H1 (cell line): Measurements from ENCODE around the gene SPEM3. TPM values are rescaled to one million over a fixed set of nuclear protein-coding genes. Genes with fewer than 3 reads are reported as not detected.

Source experiments
- CTCF ChIA-PET: fragments of 300-600 bp; sonication (Branson Sonifier 250); formaldehyde crosslinking; loops from one replicate; lab custom pipeline; 2021; ENCODE audit not compliant: partially characterized antibody; lab: Charles Lee
- POLR2A ChIA-PET: fragments of 300-600 bp; sonication (Branson Sonifier 250); formaldehyde crosslinking; loops from one replicate; lab custom pipeline; 2021; ENCODE audit warnings: inconsistent platforms; ENCODE audit not compliant: partially characterized antibody; lab: Charles Lee
- DNase-seq, 2 experiments: peaks; one replicate each; pipeline versions ENCODE4 v3.0.0 to v3.0.0-alpha.2; 2010 to 2022; ENCODE audit warnings: low spot score in 2 of 2, low read depth in 1 of 2, mixed read lengths in 1 of 2
- FAIRE-seq: peaks from 2 replicates; lab custom pipeline; 2011; peaks lifted over from hg19 to GRCh38; lab: Jason Lieb, UNC
- H2AFZ ChIP-seq: 2 replicates; pipeline ENCODE4 v1.8.1; 2012; ENCODE audit warnings: low read length, inconsistent platforms
- H2AK5ac ChIP-seq: 2 replicates; pipeline ENCODE4 v1.6.1; 2013; ENCODE audit warnings: low read depth, low read length
- H2BK120ac ChIP-seq: replicated peaks from 2 replicates; pipeline ENCODE3; 2013; ENCODE audit warnings: low read depth, low read length, inconsistent platforms
- H2BK12ac ChIP-seq: 2 replicates; pipeline ENCODE4 v1.6.1; 2013; ENCODE audit warnings: low read depth, low read length
- H2BK15ac ChIP-seq: 2 replicates; pipeline ENCODE4 v1.6.1; 2013; ENCODE audit warnings: low read length
- H2BK20ac ChIP-seq: 2 replicates; pipeline ENCODE4 v1.6.1; 2013; ENCODE audit warnings: low read length
- H2BK5ac ChIP-seq: 2 replicates; pipeline ENCODE4 v1.6.1; 2013; ENCODE audit warnings: low read depth, low read length
- H3K14ac ChIP-seq: 2 replicates; pipeline ENCODE4 v1.6.1; 2013; ENCODE audit warnings: inconsistent platforms; ENCODE audit not compliant: insufficient read length
- H3K18ac ChIP-seq: 2 replicates; pipeline ENCODE4 v1.6.1; 2013; ENCODE audit warnings: low read length; ENCODE audit errors: extremely low read depth
- H3K23ac ChIP-seq: 2 replicates; pipeline ENCODE4 v1.6.1; 2013; ENCODE audit warnings: inconsistent platforms; ENCODE audit not compliant: insufficient read length
- H3K23me2 ChIP-seq: 2 replicates; pipeline ENCODE4 v1.6.1; 2013; ENCODE audit warnings: low read depth, low read length
- H3K27ac ChIP-seq: 2 replicates; pipeline ENCODE4 v1.6.1; 2011; ENCODE audit warnings: low read depth, low read length, inconsistent platforms
- H3K27me3 ChIP-seq, 4 experiments: replicated peaks in 1 of 4; 1 replicate in 1 of 4; 2 replicates in 3 of 4; pipeline versions ENCODE4 v1.6.1 to v1.8.1; 2011 to 2013; ENCODE audit warnings: low read length in 3 of 4, mild to moderate bottlenecking in 3 of 4, inconsistent platforms in 2 of 4, mixed read lengths in 2 of 4, moderate library complexity in 1 of 4; ENCODE audit not compliant: control insufficient read depth in 3 of 4, insufficient read depth in 3 of 4; ENCODE audit errors: extremely low read depth in 1 of 4
- H3K36me3 ChIP-seq, 4 experiments: 2 replicates each; pipeline versions ENCODE4 v1.6.1 to v1.8.1; 2011 to 2013; ENCODE audit warnings: mild to moderate bottlenecking in 4 of 4, low read length in 3 of 4, moderate library complexity in 2 of 4, control low read depth in 1 of 4, inconsistent platforms in 1 of 4; ENCODE audit not compliant: insufficient read depth in 4 of 4, control insufficient read depth in 2 of 4
- H3K4ac ChIP-seq: replicated peaks from 2 replicates; pipeline ENCODE3; 2013; ENCODE audit warnings: low read length, low read depth, mixed read lengths, inconsistent platforms; ENCODE audit not compliant: insufficient read length
- H3K4me1 ChIP-seq, 4 experiments: replicated peaks in 1 of 4; 1 replicate in 1 of 4; 2 replicates in 3 of 4; pipeline versions ENCODE4 v1.6.1 to v1.8.1; 2011 to 2013; ENCODE audit warnings: low read length in 3 of 4, inconsistent platforms in 2 of 4, mixed read lengths in 1 of 4; ENCODE audit not compliant: insufficient read depth in 4 of 4, control insufficient read depth in 3 of 4
- H3K4me2 ChIP-seq, 2 experiments: 2 replicates each; pipeline versions ENCODE4 v1.6.1 to v1.8.1; 2011 to 2013; ENCODE audit warnings: low read depth in 2 of 2, low read length in 2 of 2, control low read depth in 1 of 2, inconsistent platforms in 1 of 2, mild to moderate bottlenecking in 1 of 2; ENCODE audit not compliant: insufficient read depth in 1 of 2
- H3K4me3 ChIP-seq, 4 experiments: fragments of 200-600, 300-600 bp in 1 of 4; sonication (generic), shearing (Covaris generic), sonication (Bioruptor Twin) in 1 of 4; 2 replicates each; pipeline versions ENCODE4 v1.5.1 to v1.8.1; 2011 to 2016; ENCODE audit warnings: low read length in 4 of 4, low read depth in 3 of 4, control low read depth in 2 of 4, inconsistent platforms in 2 of 4, mild to moderate bottlenecking in 2 of 4, mixed read lengths in 1 of 4, moderate library complexity in 1 of 4; ENCODE audit not compliant: insufficient read depth in 2 of 4; ENCODE audit errors: extremely low read depth in 1 of 4
- H3K56ac ChIP-seq: replicated peaks from 2 replicates; pipeline ENCODE3; 2013; ENCODE audit warnings: low read depth, mild to moderate bottlenecking, mixed read lengths, low read length, inconsistent platforms; ENCODE audit not compliant: insufficient read length
- H3K79me1 ChIP-seq: 2 replicates; pipeline ENCODE4 v1.6.1; 2013; ENCODE audit warnings: low read depth, low read length, control low read depth
- H3K79me2 ChIP-seq, 2 experiments: 2 replicates each; pipeline versions ENCODE4 v1.6.1 to v1.8.1; 2012 to 2013; ENCODE audit warnings: low read length in 2 of 2, mild to moderate bottlenecking in 2 of 2, inconsistent platforms in 1 of 2; ENCODE audit not compliant: insufficient read depth in 2 of 2, control insufficient read depth in 1 of 2
- H3K9ac ChIP-seq, 4 experiments: replicated peaks in 1 of 4; 1 replicate in 1 of 4; 2 replicates in 3 of 4; pipeline versions ENCODE4 v1.6.1 to v1.8.1; 2011 to 2013; ENCODE audit warnings: low read depth in 3 of 4, low read length in 3 of 4, control low read depth in 2 of 4, mild to moderate bottlenecking in 2 of 4, moderate library complexity in 2 of 4, inconsistent platforms in 1 of 4; ENCODE audit errors: extremely low read depth in 1 of 4
- H3K9me3 ChIP-seq, 2 experiments: 2 replicates each; pipeline versions ENCODE4 v1.6.1 to v1.8.1; 2012 to 2013; ENCODE audit warnings: mild to moderate bottlenecking in 2 of 2, moderate library complexity in 2 of 2, control low read depth in 1 of 2, inconsistent platforms in 1 of 2, low read depth in 1 of 2, low read length in 1 of 2, mixed read lengths in 1 of 2; ENCODE audit not compliant: insufficient read depth in 2 of 2
- H4K20me1 ChIP-seq, 2 experiments: replicated peaks in 1 of 2; 2 replicates each; pipeline versions ENCODE3 to v1.8.1; 2011 to 2013; ENCODE audit warnings: inconsistent platforms in 2 of 2, low read length in 2 of 2, mild to moderate bottlenecking in 1 of 2; ENCODE audit not compliant: insufficient read depth in 2 of 2, control insufficient read depth in 1 of 2
- H4K5ac ChIP-seq: 2 replicates; pipeline ENCODE4 v1.6.1; 2013; ENCODE audit warnings: low read length, low read depth, mixed read lengths, inconsistent platforms; ENCODE audit not compliant: insufficient read length
- H4K8ac ChIP-seq: 2 replicates; pipeline ENCODE4 v1.8.0; 2013; ENCODE audit warnings: mild to moderate bottlenecking, moderate library complexity, low read length, inconsistent platforms; ENCODE audit not compliant: insufficient read depth; ENCODE audit errors: extremely low read depth
- H4K91ac ChIP-seq: replicated peaks from 2 replicates; pipeline ENCODE3; 2013; ENCODE audit warnings: low read length, mixed read lengths, inconsistent platforms; ENCODE audit not compliant: insufficient read length
- KDM1A ChIP-seq: fragments of 200-600, 300-600 bp; sonication (generic); IDR thresholded peaks from 2 replicates; pipeline ENCODE4 v1.7.1; 2016; ENCODE audit warnings: mild to moderate bottlenecking, low read length, borderline replicate concordance
- SIRT6 ChIP-seq: IDR thresholded peaks from one replicate; pipeline ENCODE4 v1.7.1; 2012; ENCODE audit warnings: low read length, inconsistent platforms
- SP1 ChIP-seq: IDR thresholded peaks from 2 replicates; pipeline ENCODE4 v1.6.1; 2011; ENCODE audit warnings: low read depth, low read length
- WGBS, 2 experiments: shearing (Covaris generic) in 1 of 2; methylation state at CpG; one replicate each; pipeline versions ENCODE4 v1.1.6 to v1.1.7; 2013 to 2015; ENCODE audit warnings: low lambda C conversion rate in 2 of 2, mixed read lengths in 2 of 2, inconsistent platforms in 1 of 2, low coverage in 1 of 2, missing lambda C conversion rate in 1 of 2; ENCODE audit not compliant: insufficient replicate concordance in 2 of 2, insufficient coverage in 1 of 2, insufficient read length in 1 of 2; ENCODE audit errors: extremely low coverage in 1 of 2, missing lambda C conversion rate in 1 of 2; 5-methylcytosine and 5-hydroxymethylcytosine counted together
- polyA plus RNA-seq, 7 experiments: library from polyadenylated mRNA; depleted of rRNA in 3 of 7; stranded (reverse) in 5 of 7; unstranded in 2 of 7; fragments of >200 nt in 5 of 7; fragments of 200-250 nt in 2 of 7; gene quantifications; 1 replicate in 5 of 7; 2 replicates in 1 of 7; 4 replicates in 1 of 7; pipeline versions ENCODE4 v1.2.1 to v1.2.3, GENCODE V29; 2011 to 2013; ENCODE audit warnings: missing spikeins in 2 of 7, mixed read lengths in 2 of 7
- total RNA-seq: library from RNA; stranded (reverse); fragmentation: NEBNext Ultra II Directional; extraction: Animal tissue kit (Norgen Biotek cat#: 25700); gene quantifications from 2 replicates; pipeline ENCODE4 v1.2.1, GENCODE V29; 2021

Gene SPEM3
- total and polyA plus RNA-seq, 2 of the 8 experiments (the other 6 are each of a cell fraction or from before 2014, with no cell fraction given) = 0.02 TPM; not detected in 1

GRCh38 chr17:7398612-7399011, 30.0 kb upstream of the SPEM3 start:
- Histone ChIP-seq H3K4ac (no peak overlapping the region), H3K4me1 (peaks cover 0 to 5% (median 3%) of the 10 kb centered on the region in 4 experiments; a peak in 4 of 7 replicates), H2BK5ac (no peak overlapping the region), H3K23ac (no peak overlapping the region), H4K5ac (no peak overlapping the region), H4K8ac (no peak overlapping the region), H3K23me2 (peaks cover 13% of the 10 kb centered on the region; the same call in 1 of the 2 replicates), H3K14ac (no peak overlapping the region), H2AFZ (no peak overlapping the region), H3K27me3 (no peaks in the 10 kb centered on the region), H3K27ac (no peak overlapping the region), H2BK15ac (no peak overlapping the region), H3K79me2 (0 out of 4 replicates have a peak, but pooled peaks cover 0 to 4% of the 10 kb centered on the region in 2 experiments), H3K36me3 (no peaks in the 10 kb centered on the region), H4K91ac (peak overlapping the region; percentile 27), H3K79me1 (peaks cover 2% of the 10 kb centered on the region; the same call in 1 of the 2 replicates), H3K4me2 (no peak overlapping the region), H3K9me3 (no peaks in the 10 kb centered on the region), H2BK12ac (no peak overlapping the region), H3K18ac (no peak overlapping the region), H2BK20ac (no peak overlapping the region), H3K56ac (no peak overlapping the region), H3K4me3 (no peak overlapping the region), H2AK5ac (no peak overlapping the region), H4K20me1 (peaks cover 0 to 3% of the 10 kb centered on the region in 2 experiments), H2BK120ac (no peak overlapping the region), H3K9ac (no peak overlapping the region)
- DNase-seq (no peak), FAIRE-seq (no peak)
- TF ChIP-seq SP1 (no peak), SIRT6 (no peak), KDM1A (0 out of 2 replicates have a peak, but pooled peaks have one; percentile 10)
- POLR2A ChIA-PET = interaction anchor here (0.6 to 2.3 kb wide), 11 partner anchors 9 to 1963 kb away, joined by 3 to 8 read pairs (median 4); partner anchors contain the start of genes ACAP1, CD68 and TMEM102
- CTCF ChIA-PET = interaction anchor here (0.6 to 2.2 kb wide), 9 partner anchors 10 to 178 kb away, joined by 3 to 14 read pairs (median 3); partner anchors contain the start of genes TMEM95 and TNK1
- WGBS, 2 experiments = 93% methylated on average over 2 of the region's 2 CpGs; no CpG with 5 or more reads in 1 of the 2 experiments
